AG04450 (cell line): ENCODE measurements around the gene ANHX. TPM values are rescaled to one million over a fixed set of nuclear protein-coding genes. Genes with fewer than 3 reads are reported as not detected.

Experiments used
- CTCF ChIA-PET: fragments of 300-600, 350-600 bp; formaldehyde crosslinking; extraction: SDS; loops from one replicate; lab custom pipeline; 2022; ENCODE audit warnings: antibody characterized with exemption, inconsistent platforms; lab: Charles Lee
- POLR2A ChIA-PET: fragments of 350-600 bp; formaldehyde crosslinking; extraction: SDS; loops from one replicate; lab custom pipeline; 2021; ENCODE audit warnings: antibody characterized with exemption, inconsistent platforms; lab: Yijun Ruan, JAX
- DNase-seq: peaks from one replicate; pipeline ENCODE4 v3.0.0-alpha.2; 2011; ENCODE audit warnings: low read depth, low spot score
- H3K27ac ChIP-seq: one replicate; pipeline ENCODE4 v1.5.1; 2012; ENCODE audit warnings: low read depth, low read length, control low read depth
- H3K27me3 ChIP-seq: one replicate; pipeline ENCODE4 v1.6.0; 2012; ENCODE audit warnings: low read length; ENCODE audit not compliant: control insufficient read depth, insufficient read depth
- H3K4me3 ChIP-seq: 2 replicates; pipeline ENCODE4 v1.5.1; 2011; ENCODE audit warnings: mild to moderate bottlenecking, low read depth, low read length, control low read depth
- H3K9me3 ChIP-seq: 2 replicates; pipeline ENCODE4 v1.5.1; 2012; ENCODE audit warnings: low read length; ENCODE audit not compliant: control insufficient read depth, insufficient read depth
- polyA plus RNA-seq: library from polyadenylated mRNA; depleted of rRNA; stranded (reverse); fragments of >200 nt; gene quantifications from 2 replicates; pipeline ENCODE4 v1.2.3, GENCODE V29; 2011
- TF ChIP-seq, protein P1 (sequence below): IDR thresholded peaks from 2 replicates; pipeline ENCODE4 v1.5.1; 2011; ENCODE audit warnings: low read depth, low read length, control low read depth, inconsistent platforms

Gene ANHX
- polyA plus RNA-seq, 1 experiment = not detected

DNA sequence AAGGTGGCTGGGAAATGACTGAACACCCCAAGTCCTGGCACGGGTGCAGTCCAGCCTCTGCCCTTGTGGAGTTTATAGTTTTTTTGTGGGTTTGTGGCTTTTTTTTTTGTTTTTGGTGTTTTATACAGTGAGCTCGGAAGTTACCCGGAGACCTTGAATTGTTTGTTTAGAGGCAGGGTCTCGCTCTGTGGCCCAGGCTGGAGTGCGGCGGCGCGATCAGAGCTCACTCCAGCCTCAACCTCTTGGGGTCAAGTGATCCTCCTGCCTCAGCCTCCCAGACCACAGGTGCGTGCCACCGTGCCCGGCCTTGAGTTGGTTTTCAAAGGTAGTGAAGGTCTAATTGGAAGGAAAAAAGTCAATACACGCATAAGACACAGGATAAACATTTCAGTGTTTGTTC lies 879 bp upstream of the ANHX start:
- Histone ChIP-seq H3K27ac (no peak overlapping the region), H3K27me3 (no peaks in the 10 kb centered on the region)
- POLR2A ChIA-PET = no interaction called here

DNA sequence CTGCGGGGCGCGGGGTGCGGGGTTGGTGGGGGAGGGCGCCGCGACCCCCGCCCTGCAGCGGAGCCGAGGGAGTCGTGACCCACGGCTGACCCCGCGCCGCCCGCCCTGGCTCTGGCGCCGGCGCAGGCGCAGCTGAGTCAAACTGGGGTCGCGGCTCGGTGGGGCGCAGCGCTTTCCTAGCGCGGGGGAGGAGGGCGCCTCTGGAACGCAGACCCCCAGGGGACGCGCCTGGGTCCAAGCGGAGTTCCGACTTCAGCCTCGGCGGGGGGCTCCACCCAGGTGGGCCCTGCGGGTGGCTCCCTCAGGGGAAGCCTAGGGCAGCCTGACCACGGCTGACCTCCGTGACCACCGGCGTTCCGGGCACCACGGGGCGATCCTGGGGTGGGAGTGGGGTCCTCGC lies 467 bp upstream of the ANHX start:
- Histone ChIP-seq H3K9me3 (peaks cover 73% of the 10 kb centered on the region), H3K27me3 (no peaks in the 10 kb centered on the region), H3K4me3 (no peak overlapping the region), H3K27ac (no peak overlapping the region)
- ChIA-PET POLR2A (no interaction called here), CTCF (no interaction called here)
- TF ChIP-seq, protein P1, sequence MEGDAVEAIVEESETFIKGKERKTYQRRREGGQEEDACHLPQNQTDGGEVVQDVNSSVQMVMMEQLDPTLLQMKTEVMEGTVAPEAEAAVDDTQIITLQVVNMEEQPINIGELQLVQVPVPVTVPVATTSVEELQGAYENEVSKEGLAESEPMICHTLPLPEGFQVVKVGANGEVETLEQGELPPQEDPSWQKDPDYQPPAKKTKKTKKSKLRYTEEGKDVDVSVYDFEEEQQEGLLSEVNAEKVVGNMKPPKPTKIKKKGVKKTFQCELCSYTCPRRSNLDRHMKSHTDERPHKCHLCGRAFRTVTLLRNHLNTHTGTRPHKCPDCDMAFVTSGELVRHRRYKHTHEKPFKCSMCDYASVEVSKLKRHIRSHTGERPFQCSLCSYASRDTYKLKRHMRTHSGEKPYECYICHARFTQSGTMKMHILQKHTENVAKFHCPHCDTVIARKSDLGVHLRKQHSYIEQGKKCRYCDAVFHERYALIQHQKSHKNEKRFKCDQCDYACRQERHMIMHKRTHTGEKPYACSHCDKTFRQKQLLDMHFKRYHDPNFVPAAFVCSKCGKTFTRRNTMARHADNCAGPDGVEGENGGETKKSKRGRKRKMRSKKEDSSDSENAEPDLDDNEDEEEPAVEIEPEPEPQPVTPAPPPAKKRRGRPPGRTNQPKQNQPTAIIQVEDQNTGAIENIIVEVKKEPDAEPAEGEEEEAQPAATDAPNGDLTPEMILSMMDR = no peak
- DNase-seq = no peak

More for the DNA sequence above, 879 bp upstream of the ANHX start:
- Histone ChIP-seq H3K9me3 (peaks cover 69% of the 10 kb centered on the region), H3K4me3 (no peak overlapping the region)
- TF ChIP-seq, protein P1 = no peak
- DNase-seq = no peak
- CTCF ChIA-PET = no interaction called here

DNA sequence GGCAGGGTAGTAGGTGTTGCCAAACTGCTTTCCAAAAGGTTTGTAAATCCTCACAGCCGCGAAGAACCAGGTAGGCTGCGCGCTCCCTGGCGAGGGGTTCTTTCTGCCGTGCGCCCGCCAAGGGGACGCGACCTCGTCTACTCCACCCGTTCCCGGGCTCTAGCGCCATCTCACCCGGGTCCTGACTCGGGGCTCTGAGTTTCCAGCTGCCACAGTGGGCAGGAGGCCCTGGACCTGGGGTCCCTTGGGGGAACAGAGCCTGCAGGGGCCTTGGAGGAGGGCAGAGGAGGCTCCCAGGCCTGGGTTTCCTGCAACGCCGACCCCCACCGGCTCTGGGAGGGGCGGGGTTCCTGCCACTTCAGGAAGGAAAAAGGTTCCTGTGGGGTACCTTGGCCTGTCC lies 706 bp downstream of the ANHX start:
- ChIA-PET POLR2A (no interaction called here), CTCF (no interaction called here)
- Histone ChIP-seq H3K27me3 (no peaks in the 10 kb centered on the region), H3K27ac (no peak overlapping the region), H3K4me3 (no peak overlapping the region), H3K9me3 (peaks cover 81% of the 10 kb centered on the region)
- TF ChIP-seq, protein P1 = no peak
- DNase-seq = no peak

DNA sequence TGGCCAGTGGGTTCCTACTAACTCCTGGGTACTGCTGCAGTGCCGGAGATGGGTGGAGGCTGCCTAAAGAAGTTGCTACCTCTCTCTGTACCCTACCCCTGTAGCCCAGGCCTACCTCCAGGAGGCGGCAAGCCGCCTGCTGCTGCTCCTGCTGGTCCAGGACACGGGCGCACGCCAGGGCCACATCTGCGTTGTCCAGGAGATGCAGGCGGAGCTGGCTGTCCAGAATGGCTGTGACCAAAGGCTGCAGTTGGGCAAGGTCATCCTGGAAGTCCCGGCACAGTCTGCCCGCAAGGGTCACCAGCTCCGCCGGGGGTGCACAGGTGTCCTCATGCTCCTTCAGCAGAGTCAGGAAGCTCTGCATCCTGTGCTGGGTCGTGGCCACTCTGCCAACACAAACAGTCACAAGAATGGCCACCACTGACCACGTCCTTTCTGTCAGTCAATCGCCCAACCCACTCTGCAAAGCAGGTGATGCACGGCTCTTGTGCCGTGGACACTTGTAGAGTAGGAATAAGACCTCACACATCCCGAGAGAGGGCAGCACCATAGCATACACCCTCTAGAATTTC lies 1.6 kb downstream of the ANHX start:
- POLR2A ChIA-PET = no interaction called here
- Histone ChIP-seq H3K9me3 (peaks cover 85% of the 10 kb centered on the region), H3K27ac (no peak overlapping the region), H3K27me3 (no peaks in the 10 kb centered on the region), H3K4me3 (no peak overlapping the region)
- TF ChIP-seq, protein P1 = no peak
- CTCF ChIA-PET = no interaction called here
- no peak for DNase-seq

DNA sequence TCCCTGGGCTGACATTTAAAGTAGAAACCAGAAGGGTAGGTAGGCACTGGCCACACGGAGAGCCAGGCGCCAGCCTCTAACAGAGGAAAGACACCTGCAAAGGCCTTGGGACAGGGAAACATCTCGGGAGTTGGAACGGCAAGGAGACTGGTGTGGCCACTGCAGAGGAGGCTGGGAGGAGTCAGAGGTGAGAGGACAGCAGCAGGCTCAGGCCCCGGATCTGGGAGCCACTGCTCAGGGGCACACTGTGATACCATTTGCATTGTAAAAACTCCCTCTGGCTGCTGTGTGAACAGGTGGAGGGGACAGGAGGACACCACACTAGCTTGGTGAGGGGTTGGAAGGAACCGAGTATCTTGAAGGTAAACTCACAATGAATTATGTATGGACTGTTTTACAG lies 2.7 kb downstream of the ANHX start:
- no peaks in the 10 kb centered on the region for H3K27me3 ChIP-seq
- ChIA-PET CTCF (no interaction called here), POLR2A (no interaction called here)
- no peak overlapping the region for H3K27ac ChIP-seq
- peaks cover 94% of the 10 kb centered on the region for H3K9me3 ChIP-seq
- TF ChIP-seq, protein P1 = no peak
- DNase-seq = no peak
- H3K4me3 ChIP-seq = no peak overlapping the region
